Astrocyte (in vitro differentiated cells and primary cell): ENCODE data around the gene GPX7.

ENCODE experiments used
- CTCF ChIP-seq: IDR thresholded peaks from 2 replicates; pipeline ENCODE4 v1.5.1; 2011; ENCODE audit warnings: low read depth, mild to moderate bottlenecking, inconsistent platforms, low read length, moderate library complexity; ENCODE audit not compliant: insufficient read depth
- EZH2 ChIP-seq: IDR thresholded peaks from 2 replicates; pipeline ENCODE4 v1.6.1; 2012; ENCODE audit warnings: mild to moderate bottlenecking, low read length, inconsistent platforms; ENCODE audit not compliant: insufficient read depth

- TF ChIP-seq CTCF = no peak
- TF ChIP-seq EZH2 = no peak
These were observed 42.3 kb upstream of the GPX7 start for GRCh38 chr1:52559875-52560274.
